Thoracic aorta (tissue), 2 donors: Measurements from ENCODE around the gene DPF1. TPM values are rescaled to one million over a fixed set of nuclear protein-coding genes. Genes with fewer than 3 reads are reported as not detected.

ENCODE experiments used
- ATAC-seq: fragments of 150-250 bp; one replicate; pipeline ENCODE4 v1.8.0; 2017; ENCODE audit warnings: low read depth; ENCODE audit not compliant: insufficient number of reproducible peaks, low FRiP score
- DNase-seq: peaks from one replicate; pipeline ENCODE4 v3.0.0-alpha.2; 2020; ENCODE audit warnings: low spot score
- H3K27ac ChIP-seq, 2 donors: fragments of 200-600 bp; sonication (generic); 1 replicate in 1 of 2; 2 replicates in 1 of 2; pipeline ENCODE4 v1.5.1; 2016; ENCODE audit warnings: mild to moderate bottlenecking in 2 of 2, moderate library complexity in 2 of 2
- H3K27me3 ChIP-seq: fragments of 200-600 bp; sonication (generic); replicated peaks from 2 replicates; pipeline ENCODE4 v1.6.0; 2016; ENCODE audit warnings: mild to moderate bottlenecking; ENCODE audit not compliant: insufficient read depth
- H3K36me3 ChIP-seq: fragments of 200-600 bp; sonication (generic); one replicate; pipeline ENCODE4 v1.5.1; 2016
- H3K4me1 ChIP-seq, 2 donors: fragments of 200-600 bp; sonication (generic); 1 replicate in 1 of 2; 2 replicates in 1 of 2; pipeline versions ENCODE4 v1.5.1 to v1.6.0; 2016; ENCODE audit warnings: low read depth in 2 of 2, mild to moderate bottlenecking in 1 of 2; ENCODE audit not compliant: control insufficient read depth in 1 of 2
- H3K4me3 ChIP-seq: fragments of 200-600 bp; sonication (generic); 2 replicates; pipeline ENCODE4 v1.5.1; 2016; ENCODE audit warnings: mild to moderate bottlenecking
- H3K9me3 ChIP-seq: fragments of 200-600 bp; sonication (generic); 2 replicates; pipeline ENCODE4 v1.5.1; 2016
- total RNA-seq, 2 donors: library from RNA; depleted of rRNA; stranded (reverse); fragments of >200 nt; gene quantifications; one replicate each; pipeline versions ENCODE4 v1.1.0 to v1.2.3, GENCODE V29; 2016
- TF ChIP-seq, protein P1 (sequence below): fragments of 200-600 bp; sonication (generic); IDR thresholded peaks from one replicate; pipeline ENCODE4 v1.5.1; 2019; ENCODE audit warnings: antibody characterized with exemption

DPF1 gene
- total RNA-seq, 2 donors from 2014 or later: 0.85 to 1.2 TPM

DNA sequence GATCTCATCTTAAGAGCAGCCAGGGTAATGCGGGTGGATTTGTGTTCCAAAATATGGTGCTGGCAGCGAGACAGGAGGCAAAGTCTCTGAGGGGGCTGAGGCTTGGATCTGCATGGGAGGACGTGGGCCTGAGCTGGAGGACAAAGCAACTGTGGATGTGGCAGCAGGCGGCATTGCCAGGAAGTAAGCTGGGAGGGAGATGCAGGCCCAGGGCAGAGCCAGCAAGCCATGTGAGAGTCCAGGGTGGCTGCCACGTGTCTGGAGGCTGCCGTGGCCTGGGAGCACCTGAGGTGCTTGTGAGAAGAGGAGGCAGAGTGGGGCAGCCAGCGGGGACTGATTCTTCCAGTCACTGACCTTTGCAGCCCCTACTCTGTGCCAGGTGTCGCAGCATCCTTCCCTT is 52.0 kb downstream of the DPF1 start:
- ATAC-seq (no peak), DNase-seq (no peak)

DNA sequence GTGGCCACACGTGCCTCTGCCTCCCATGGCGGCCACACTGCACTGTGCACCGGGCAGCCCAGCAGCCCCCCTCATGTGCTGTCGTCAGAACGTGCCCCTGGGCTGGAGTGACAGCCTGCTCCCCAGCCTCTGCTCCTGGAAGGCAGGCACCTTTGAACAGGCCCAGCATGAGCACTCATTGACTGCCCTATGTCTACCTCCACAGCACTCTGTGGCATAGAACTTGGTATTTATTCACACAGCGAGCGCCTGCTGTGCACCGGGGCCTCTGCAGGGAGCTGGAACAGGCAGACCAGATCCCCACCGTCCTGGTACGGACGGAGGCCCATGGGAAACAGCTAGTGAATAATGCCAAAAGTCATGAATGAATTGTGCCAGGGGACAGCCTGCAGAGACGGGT is 53.7 kb downstream of the DPF1 start:
- Histone ChIP-seq H3K4me3 (no peak overlapping the region), H3K36me3 (peaks cover 4% of the 10 kb centered on the region), H3K27me3 (no peaks in the 10 kb centered on the region), H3K9me3 (no peaks in the 10 kb centered on the region), H3K4me1 (peaks cover 3 to 27% of the 10 kb centered on the region in 2 donors), H3K27ac (no peak overlapping the region)
- DNase-seq (no peak), ATAC-seq (no peak)
- TF ChIP-seq, protein P1, sequence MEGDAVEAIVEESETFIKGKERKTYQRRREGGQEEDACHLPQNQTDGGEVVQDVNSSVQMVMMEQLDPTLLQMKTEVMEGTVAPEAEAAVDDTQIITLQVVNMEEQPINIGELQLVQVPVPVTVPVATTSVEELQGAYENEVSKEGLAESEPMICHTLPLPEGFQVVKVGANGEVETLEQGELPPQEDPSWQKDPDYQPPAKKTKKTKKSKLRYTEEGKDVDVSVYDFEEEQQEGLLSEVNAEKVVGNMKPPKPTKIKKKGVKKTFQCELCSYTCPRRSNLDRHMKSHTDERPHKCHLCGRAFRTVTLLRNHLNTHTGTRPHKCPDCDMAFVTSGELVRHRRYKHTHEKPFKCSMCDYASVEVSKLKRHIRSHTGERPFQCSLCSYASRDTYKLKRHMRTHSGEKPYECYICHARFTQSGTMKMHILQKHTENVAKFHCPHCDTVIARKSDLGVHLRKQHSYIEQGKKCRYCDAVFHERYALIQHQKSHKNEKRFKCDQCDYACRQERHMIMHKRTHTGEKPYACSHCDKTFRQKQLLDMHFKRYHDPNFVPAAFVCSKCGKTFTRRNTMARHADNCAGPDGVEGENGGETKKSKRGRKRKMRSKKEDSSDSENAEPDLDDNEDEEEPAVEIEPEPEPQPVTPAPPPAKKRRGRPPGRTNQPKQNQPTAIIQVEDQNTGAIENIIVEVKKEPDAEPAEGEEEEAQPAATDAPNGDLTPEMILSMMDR: no peak

More for the DNA sequence above, 52.0 kb downstream of the DPF1 start:
- Histone ChIP-seq H3K9me3 (no peaks in the 10 kb centered on the region), H3K27me3 (no peaks in the 10 kb centered on the region), H3K27ac (peak overlapping the region; percentile 67 to 72), H3K4me3 (no peak overlapping the region), H3K4me1 (peaks cover 3 to 27% of the 10 kb centered on the region in 2 donors), H3K36me3 (no peaks in the 10 kb centered on the region)
- TF ChIP-seq, protein P1: no peak

DNA sequence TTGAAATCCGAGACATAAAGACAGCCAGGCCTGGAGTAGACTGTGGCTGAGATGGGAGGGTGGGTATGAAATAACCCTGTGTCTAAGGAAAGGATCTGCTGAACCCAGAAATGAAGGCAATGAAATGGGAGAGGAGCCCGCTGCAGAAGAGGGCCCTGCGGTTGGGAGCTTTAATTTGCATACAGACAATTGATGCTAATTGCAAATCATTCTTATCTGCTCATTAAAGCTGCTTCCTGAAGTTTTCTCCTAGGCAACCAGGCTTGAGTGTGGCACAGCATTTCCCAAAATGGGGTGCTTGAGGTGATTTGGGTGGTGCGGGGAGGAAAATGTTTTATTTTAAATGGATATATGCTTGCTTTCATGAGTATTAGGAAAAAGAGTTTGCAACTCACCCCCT is 55.4 kb downstream of the DPF1 start:
- no peak overlapping the region for H3K27ac ChIP-seq
- no peaks in the 10 kb centered on the region for H3K27me3 ChIP-seq
- peaks cover 11% of the 10 kb centered on the region for H3K36me3 ChIP-seq
- ATAC-seq: no peak
- no peaks in the 10 kb centered on the region for H3K9me3 ChIP-seq
- H3K4me3 ChIP-seq: no peak overlapping the region
- H3K4me1 ChIP-seq: peaks cover 3 to 21% of the 10 kb centered on the region in 2 donors
- DNase-seq: no peak
- TF ChIP-seq, protein P1: no peak

DNA sequence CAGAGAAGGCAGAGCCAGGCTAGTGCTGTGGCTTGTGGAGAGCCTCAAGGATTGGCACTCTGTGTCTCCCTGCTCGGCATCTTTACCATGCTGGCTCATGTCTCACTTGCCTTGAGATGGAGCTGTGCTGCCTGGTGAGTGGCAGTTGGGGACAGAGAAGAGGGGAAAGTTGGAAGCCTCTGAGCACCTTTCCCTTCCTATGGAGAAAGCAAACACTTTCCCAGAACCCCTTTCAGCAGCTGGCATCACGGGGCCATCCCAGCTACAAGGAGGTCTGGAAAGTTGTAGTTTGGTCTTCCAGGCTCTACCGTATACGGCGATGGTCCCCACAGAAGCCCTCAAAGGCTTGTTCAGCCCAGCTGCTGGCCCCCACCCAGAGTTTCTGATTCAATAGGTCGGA is 58.7 kb downstream of the DPF1 start:
- Histone ChIP-seq H3K36me3 (peaks cover 21% of the 10 kb centered on the region), H3K9me3 (peaks cover 11% of the 10 kb centered on the region), H3K4me1 (no peaks in the 10 kb centered on the region), H3K27ac (no peak overlapping the region), H3K4me3 (no peak overlapping the region), H3K27me3 (no peaks in the 10 kb centered on the region)
- TF ChIP-seq, protein P1: no peak
- ATAC-seq: no peak
- no peak for DNase-seq

DNA sequence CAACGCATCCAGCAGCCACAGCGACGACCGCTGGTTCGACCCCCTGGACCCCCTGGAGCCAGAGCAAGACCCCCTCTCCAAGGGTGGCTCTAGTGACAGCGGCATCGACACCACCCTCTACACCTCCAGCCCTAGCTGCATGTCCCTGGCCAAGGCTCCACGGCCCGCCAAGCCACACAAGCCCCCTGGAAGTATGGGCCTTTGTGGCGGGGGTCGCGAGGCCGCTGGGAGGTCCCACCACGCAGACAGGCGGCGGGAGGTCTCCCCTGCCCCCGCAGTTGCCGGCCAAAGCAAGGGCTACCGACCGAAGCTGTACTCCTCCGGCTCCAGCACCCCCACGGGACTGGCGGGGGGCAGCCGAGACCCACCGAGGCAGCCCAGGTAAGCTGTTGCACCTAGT is 59.5 kb downstream of the DPF1 start:
- Histone ChIP-seq H3K27ac (no peak overlapping the region), H3K9me3 (peaks cover 11% of the 10 kb centered on the region), H3K4me1 (no peaks in the 10 kb centered on the region), H3K36me3 (peaks cover 23% of the 10 kb centered on the region), H3K4me3 (no peak overlapping the region), H3K27me3 (no peaks in the 10 kb centered on the region)
- TF ChIP-seq, protein P1: no peak
- DNase-seq (no peak), ATAC-seq (no peak)
